Fibroblast of skin of right quadriceps (primary cell): ENCODE measurements around the gene GABRR2.

ENCODE experiments used
- DNase-seq: peaks from one replicate; pipeline ENCODE4 v3.0.0-alpha.2; 2013

The GABRR2 gene

GRCh38 chr6:89315249-89315885 lies at the start of gene GABRR2:
GABRR2 (minus strand) TSS chr6:89315299; CDS start chr6:89315165, 134 bp downstream.
- no peak for DNase-seq

GRCh38 chr6:89364586-89364985 lies 49.5 kb upstream of the GABRR2 start:
- DNase-seq, result no peak

- DNase-seq, result no peak
Observed at GRCh38 chr6:89361171-89361570, 46.1 kb upstream of the GABRR2 start.

- DNase-seq, result peak; percentile 82
Observed at GRCh38 chr6:89360415-89360999, 45.4 kb upstream of the GABRR2 start.

- no peak for DNase-seq
Observed at GRCh38 chr6:89359561-89359960, 44.5 kb upstream of the GABRR2 start.

- no peak for DNase-seq
Observed at GRCh38 chr6:89357390-89357789, 42.3 kb upstream of the GABRR2 start.

- no peak for DNase-seq
Observed at GRCh38 chr6:89356642-89357170, 41.6 kb upstream of the GABRR2 start.

GRCh38 chr6:89355511-89356194 lies 40.6 kb upstream of the GABRR2 start:
- DNase-seq, result no peak

GRCh38 chr6:89353702-89354392 lies 38.7 kb upstream of the GABRR2 start:
- DNase-seq, result no peak

GRCh38 chr6:89353118-89353556 lies 38.0 kb upstream of the GABRR2 start:
- DNase-seq, result no peak

GRCh38 chr6:89352278-89353117 lies 37.4 kb upstream of the GABRR2 start, which contains the start of gene UBE2J1:
UBE2J1 (minus strand) TSS chr6:89352722; CDS start chr6:89352569, 153 bp downstream.
- DNase-seq, result peak; percentile 93

GRCh38 chr6:89351671-89352277 lies 36.7 kb upstream of the GABRR2 start:
- no peak for DNase-seq

GRCh38 chr6:89350281-89350966 lies 35.3 kb upstream of the GABRR2 start:
- DNase-seq, result peak; percentile 27

- peak; percentile 15 for DNase-seq
Observed at GRCh38 chr6:89348372-89348771, 33.3 kb upstream of the GABRR2 start.

- peak; percentile 6 for DNase-seq
Observed at GRCh38 chr6:89347825-89348224, 32.7 kb upstream of the GABRR2 start.

GRCh38 chr6:89346433-89346832 lies 31.3 kb upstream of the GABRR2 start:
- peak; percentile 28 for DNase-seq

GRCh38 chr6:89339565-89339964 lies 24.5 kb upstream of the GABRR2 start:
- no peak for DNase-seq

GRCh38 chr6:89335164-89335563 lies 20.1 kb upstream of the GABRR2 start:
- DNase-seq, result no peak

- no peak for DNase-seq
Observed at GRCh38 chr6:89330910-89331309, 15.8 kb upstream of the GABRR2 start.

- no peak for DNase-seq
Observed at GRCh38 chr6:89328976-89329375, 13.9 kb upstream of the GABRR2 start.

GRCh38 chr6:89324304-89324703 lies 9.2 kb upstream of the GABRR2 start:
- no peak for DNase-seq
